Brain pericyte (primary cell): ENCODE results near the gene FAM107B.

Experiments used
- DNase-seq: peaks from one replicate; pipeline ENCODE4 v3.0.0-alpha.2; 2012; ENCODE audit warnings: low read depth, low spot score

Gene FAM107B

DNA sequence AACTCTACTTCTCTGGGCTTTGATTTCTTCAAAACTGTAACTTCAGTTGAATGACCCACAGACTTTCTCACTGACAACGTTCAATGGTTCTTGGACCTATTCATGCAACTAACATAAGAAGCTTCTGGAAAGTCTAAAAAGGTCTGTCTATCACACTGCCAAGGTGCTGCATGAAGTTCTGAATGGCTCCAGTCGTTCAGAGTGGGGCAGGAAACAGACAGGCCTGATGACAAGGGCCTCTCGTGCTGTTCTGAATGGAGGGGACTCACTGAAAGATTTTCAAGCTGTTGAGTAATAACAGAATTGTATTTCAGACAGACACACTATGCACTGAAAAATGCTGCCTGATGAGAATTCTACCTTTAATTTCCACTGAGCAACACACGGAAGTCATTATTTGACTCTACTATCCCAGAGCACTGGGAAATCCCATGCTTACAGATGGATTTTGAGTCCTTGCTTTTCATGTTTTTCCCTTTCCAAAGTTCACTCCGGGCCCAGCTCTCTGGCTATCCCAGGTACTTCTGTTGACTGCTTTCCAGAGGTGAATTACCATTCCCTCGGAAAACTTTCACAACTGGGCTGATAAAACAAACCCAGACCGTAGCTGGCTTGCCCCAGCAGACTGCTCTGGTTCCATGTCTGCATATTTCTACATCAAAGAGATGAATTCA, 239.1 kb downstream of the FAM107B start:
- DNase-seq: no peak

DNA sequence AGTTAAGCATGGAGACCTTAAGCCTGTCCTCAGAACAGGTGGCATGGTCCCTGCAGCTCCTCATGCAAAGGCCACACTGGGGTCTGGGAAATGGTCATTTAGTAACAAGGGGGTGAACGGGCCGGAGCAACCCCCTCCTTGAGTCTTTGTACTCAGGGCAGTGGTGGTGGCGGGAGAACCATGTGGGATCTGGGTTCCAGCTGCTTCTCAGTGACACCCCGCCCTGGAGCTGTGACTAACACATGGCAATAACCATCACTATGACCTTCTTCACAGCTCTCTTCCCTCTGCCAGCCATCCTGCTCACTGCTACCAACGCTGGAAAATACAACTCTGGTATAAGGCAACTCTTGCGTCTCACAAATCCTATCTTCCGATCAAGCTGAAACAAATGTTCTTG, 240.5 kb downstream of the FAM107B start:
- DNase-seq: no peak

DNA sequence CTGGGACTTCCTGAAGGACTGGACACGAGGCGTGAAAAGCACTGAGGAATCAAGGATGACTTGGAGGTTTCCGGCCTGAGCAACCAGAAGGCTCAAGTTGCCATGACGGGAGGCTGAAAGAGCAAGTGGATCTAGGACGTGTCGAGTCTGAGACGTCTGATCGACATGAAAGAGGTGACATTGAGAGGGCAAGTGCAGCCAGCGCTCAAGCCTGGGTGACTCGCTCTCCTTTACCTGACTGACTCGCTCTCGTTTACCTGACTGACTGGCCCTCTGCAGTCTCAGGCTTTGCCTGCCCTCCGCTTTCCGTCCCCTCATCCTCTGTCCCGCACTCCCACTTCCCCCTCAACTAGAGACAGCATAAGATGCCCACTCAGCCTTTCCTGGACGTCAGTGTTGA, 241.4 kb downstream of the FAM107B start:
- DNase-seq: no peak

DNA sequence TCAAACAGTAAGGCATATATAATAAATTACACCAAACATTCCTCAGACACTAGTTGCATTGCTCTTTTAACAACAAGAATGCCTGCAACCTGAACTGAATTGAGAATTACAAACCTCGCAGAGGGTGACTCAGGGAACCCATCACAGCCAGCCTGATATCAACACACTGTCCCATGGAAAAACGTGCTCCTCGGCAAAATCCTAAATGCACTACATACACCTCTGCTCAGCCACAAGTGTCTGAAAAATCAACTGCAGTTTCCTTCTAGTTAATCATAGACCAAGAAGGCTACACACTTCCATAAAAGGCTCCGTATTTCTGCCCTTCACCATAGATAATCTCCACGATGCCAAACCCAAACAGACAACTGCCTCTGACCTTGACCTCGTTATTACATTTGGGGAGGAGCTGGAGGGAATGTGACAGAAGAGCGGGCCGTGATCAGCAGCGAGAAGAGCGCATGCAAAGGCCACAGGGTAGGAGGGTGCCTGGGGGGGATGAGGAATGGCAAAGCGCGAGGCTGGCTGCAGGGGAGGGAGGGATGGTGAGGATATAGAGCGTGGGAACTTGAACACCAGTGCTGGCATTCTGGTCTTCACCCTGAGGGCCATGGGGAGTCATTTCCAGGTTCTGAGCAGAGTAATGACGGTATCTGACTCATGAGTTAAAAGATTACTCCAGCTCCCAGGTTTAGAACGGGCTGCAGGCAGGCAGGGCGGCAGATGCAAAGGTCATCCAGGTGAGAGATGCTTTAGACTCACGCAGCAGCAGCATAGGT, 242.0 kb downstream of the FAM107B start:
- DNase-seq: no peak

DNA sequence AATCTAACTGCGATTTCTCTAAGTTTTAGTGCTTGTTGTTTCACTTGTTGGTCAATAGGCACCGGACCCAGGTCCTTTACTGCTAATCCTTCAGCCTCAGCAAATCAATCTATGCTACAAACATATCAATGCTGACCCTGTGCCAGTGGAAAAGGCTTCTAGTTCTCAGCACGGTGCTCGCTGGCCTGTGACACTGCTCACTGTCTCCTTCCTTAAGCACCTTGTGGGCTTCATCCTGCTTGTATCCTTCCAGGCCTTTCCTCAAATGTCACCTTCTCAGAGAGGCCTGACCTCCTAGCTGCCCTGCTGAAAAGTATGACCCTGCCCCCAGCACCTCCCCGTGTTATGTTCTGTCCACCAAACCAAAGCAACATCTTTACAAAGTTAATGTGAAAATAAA, 242.7 kb downstream of the FAM107B start:
- DNase-seq: no peak

DNA sequence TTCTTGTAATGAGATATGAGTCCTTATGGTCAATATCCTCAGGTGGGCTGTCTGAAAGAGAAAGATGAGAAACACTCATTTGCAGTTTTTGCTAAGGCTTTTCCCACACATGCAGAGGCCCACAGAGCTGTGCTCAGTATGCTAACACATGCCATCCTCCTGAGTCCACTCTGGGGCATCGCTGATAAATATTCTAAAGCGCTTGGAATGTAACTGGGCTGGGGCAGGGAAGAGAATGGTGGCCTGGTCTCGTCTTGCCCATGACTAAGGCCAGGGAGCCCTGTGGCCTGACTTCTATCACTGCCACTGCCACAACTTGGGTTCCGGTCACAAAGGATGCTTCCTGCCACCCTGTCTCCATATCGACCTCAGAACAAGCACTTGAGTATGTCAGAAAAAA, 244.2 kb downstream of the FAM107B start:
- DNase-seq: no peak

DNA sequence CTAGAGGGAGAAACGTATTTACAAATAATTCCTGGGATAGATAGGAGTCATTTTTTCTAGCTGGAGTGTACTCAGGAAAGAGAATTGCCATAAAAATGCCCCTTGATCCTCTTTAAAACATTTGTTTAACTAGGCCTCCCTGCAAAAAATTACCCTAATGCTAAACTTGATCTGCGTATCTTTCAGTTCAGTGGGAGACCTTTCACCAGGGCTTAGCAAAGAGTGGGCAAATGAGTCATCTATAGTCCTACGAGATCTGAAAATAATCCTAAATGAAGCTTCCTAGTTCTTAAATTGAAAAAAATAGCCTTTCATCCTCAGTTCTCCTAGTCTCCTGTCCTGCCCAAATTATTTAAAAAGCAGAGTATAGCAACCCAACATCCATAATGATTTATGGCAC, 245.3 kb downstream of the FAM107B start:
- no peak for DNase-seq

DNA sequence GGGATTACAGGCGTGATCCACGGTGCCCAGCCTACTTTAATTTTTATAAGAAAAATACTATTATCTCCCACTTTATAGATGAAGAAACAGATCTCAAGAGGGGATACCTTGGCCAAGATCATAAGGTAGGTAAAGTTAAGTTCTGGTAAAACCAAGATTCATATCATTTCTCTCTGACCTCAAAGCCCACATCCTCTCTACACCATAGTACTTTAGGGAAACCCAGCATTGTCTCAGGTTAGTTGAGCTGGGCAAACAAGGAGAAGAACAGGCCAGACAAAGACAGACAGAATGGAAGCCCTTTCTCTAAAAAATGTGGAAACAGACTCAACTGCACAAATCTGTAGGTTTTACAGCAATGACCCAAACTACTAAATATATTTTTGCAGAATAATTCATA, 246.2 kb downstream of the FAM107B start:
- no peak for DNase-seq

DNA sequence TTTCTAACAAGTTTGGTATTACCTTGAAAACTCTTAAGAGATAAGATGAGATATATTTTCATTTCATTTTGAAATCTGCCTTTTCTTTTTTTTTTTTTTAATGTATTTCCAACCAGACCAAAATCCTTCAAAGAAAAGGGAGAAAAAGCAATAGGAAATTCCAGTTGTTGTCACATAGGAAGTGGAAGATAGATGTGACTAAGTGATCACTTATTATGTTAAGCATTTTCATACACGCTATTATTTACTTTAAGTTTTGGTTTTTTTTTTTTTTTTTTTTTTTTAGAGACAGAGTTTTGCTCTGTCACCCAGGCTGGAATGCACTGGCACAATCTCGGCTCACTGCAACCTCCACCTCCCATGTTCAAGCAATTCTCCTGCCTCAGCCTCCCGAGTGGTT, 246.8 kb downstream of the FAM107B start:
- no peak for DNase-seq

DNA sequence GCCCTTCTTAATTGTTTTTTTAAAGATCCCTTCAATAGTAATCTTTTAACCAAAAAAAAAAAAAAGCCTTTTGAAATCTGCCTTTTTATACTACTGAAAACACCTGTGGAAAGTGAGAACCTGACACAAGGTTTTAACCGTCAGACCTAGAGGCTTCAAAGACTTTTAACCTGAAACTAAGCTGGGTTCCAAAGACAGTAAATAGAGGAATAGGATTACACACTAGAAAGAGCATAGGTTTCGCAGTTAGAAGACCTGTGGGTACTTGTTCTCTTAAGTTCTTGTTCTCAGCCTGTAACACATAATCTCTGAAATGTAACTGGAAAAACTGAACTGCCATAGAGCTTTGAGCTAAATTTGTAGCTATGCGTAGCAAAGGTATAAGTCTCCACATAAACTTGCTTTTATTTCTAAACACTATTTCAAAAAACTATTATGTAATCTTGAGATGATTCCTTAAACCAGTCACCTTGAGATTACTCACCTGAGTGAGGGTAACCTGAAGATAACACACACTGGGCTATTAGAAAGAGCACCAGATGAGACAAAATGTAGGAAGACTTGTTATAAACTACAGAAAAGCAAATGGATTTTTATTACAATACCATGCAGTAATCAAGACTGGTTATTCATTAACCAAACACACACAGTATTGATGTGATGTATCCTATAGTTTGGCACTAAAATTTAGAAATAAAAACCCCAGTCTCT, 247.4 kb downstream of the FAM107B start:
- DNase-seq: no peak

DNA sequence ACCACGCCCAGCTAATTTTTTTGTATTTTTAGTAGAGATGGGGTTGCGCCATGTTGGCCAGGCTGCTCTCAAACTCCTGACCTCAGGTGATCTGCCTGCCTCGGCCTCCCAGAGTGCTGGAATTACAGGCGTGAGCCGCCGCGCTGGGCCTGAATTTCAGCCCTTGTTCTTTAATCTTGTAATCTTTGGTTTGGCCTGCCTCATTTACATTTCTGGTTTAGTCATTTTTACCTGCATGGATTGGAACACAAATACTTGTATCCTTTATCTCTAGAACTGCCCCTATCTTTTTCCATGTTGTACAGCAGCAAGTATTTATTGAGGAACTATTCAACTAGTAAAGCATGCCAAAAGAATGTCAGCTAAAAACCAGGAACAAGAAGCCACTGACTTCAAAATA, 248.4 kb downstream of the FAM107B start:
- DNase-seq: no peak

DNA sequence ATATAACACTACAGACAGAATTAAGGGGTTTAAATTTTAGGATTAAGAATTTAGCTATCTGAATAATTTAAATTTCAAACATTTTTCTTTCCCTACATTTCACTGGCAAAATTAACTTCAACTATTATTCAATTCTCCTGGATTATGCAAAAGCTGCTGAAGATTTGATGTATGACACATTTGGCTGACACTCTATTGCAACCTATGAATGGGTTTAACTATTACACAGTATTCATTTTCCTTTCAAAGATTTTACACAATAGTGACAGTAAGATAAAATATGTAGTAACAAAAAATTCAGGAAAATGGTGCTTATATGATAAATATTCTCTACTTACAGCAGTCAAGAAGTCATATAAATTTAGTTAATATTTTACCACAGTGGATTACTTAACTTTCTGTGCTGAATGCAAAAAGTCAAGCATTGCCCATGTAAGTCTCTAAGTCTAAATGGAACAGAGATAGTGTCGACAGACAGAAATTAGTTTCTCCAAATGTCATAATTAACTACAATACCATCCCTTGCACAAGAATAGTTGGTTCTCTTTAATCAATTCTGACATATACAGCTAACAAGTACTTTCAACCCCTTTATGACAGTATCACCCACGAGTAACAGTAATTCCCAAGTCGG, 249.9 kb downstream of the FAM107B start:
- DNase-seq: no peak

DNA sequence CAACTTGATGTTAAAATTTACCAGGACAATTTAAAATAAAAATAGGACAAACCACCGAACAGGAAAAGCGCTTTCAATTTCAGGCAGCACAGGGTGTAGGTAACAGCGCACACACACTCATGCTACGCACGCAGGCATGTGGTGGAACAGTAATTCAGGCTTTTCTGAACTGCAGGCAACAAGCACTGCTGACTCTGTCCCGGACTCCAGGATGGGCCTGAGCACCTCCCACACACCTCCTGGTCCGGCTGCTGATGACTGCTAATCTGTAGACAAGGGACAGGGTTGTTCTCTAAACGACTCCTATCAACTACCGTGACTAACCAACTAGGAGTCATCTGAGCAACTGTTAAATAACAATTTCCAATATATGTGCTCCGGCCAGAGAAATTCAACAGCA, 251.4 kb downstream of the FAM107B start:
- no peak for DNase-seq

DNA sequence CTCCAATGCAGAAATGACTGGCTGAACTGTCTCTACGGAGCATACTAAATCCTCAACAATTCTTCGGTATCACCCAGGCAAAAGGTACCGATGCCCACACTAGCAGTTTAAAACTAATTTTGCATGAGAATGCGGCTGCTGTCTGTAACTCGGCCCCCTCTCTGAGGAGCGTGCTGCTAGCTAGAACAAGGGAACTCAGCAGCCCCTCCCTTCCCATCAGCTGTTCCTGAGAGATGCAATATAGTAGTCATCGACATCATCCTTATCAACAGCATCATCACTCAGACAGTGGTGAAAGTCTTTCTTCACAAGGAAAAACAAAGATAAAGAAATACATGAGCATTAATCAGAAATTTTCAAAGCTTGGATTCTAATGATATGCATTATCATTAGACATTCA, 254.9 kb downstream of the FAM107B start:
- no peak for DNase-seq

DNA sequence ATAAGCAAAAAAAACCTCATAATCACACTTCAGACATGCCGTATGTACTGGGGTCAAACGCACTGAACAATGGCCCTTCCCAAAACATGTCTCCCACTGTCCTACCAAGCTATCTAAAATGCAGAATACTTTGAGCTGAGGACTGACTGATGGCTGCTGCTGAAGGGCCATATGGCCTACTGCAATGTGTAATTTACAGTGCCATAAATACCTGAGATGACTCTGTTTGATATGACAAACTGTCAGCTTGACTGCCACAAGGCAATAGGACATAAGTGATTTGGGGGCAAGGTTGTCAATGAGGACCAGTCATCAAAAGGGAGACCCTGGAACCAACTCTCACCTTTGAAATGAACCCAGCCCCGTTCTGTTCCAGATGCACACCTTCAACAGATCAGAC, 256.5 kb downstream of the FAM107B start:
- DNase-seq: no peak

DNA sequence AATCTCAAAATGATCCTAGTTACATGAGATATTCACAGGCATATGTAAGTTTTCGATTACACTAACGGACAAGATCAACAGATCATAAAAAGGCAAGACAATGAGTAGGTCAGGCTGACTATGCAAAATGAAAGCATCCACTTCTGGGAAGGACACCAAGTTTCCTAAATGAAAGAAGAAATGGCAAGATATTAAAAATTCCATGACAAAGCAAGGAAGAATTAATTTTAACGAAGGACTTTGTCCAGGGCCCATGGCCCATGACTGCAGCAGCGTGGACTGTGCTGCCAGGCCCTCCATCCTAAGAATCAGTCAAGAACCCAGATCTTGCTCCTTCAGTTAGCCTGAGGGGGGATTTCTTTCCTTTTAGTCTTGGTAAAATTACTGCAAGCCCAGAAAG, 261.6 kb downstream of the FAM107B start:
- no peak for DNase-seq

DNA sequence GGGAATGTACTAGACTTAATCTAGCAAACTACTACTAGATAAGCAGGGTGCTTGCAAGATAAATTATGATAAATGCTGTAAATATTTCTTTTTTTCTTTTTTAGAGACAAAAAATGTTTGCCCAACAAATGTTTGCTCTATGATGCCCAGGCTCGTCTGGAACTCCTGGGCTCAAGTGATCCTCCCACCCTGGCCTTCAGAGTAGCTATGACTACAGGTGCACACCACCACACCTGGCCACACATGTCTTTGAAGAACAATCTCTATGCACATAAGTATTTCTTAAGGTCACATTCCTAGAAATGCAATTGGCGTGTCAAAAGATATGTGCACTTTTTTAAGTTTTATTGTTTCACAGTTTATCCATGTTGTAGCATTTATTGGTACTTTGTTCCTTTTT, 264.4 kb downstream of the FAM107B start:
- DNase-seq: no peak

DNA sequence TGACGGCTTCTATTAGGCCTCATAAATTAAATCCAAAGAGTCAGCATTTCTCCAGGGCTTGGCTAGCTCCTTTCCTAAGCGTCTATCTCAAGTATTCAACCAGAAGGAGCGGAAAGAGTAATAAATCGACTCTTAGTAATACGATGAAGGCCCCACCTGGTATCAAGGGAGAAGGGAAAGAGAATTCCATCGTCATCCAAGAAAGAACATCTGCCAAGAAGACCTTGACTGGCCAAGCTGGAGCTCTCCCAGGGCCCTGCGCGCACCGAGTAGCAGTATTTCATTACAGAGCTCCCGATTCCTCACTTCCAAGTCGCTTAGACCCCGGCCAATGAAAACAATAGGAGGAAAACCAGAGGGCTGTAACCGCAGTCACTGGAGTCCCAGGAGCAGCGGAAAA, 266.0 kb downstream of the FAM107B start:
- DNase-seq: no peak

DNA sequence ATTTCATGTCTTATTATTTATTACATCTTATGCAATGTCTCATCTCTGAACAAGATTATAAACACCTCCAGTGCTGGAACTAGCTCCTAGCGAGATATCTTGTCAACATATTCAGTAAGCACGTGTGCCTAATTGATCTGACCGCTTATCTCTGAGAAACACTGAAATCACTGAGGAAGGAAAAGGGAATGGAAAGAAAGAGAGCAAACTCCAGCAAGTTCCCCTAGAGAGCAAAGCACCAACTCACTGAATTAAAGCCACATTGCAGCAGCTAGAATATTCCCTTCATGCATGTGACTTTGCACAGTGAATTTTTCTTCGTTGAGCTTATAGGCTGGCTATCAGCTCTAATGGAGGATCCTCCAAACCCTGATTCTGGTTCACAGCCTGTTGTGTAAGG, 266.9 kb downstream of the FAM107B start:
- DNase-seq: no peak

DNA sequence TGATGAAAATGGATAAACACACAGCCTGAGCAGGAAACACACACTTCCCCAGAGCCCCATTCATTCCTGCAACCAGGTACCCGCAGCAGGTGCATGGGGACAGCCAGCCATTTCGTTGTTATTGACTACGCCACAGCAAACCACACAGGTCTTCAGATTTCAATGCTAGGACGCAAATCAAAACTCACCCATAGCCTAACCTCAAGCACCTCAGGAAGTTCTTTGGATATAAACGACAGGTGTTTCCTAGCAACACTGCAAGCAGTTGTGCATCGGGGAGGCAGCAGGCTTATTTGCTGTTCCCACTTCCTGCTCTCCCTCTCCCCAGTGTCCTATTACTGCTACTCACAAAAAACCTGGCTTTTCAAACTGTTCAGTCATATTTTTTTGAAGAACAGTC, 267.5 kb downstream of the FAM107B start:
- DNase-seq: no peak

DNA sequence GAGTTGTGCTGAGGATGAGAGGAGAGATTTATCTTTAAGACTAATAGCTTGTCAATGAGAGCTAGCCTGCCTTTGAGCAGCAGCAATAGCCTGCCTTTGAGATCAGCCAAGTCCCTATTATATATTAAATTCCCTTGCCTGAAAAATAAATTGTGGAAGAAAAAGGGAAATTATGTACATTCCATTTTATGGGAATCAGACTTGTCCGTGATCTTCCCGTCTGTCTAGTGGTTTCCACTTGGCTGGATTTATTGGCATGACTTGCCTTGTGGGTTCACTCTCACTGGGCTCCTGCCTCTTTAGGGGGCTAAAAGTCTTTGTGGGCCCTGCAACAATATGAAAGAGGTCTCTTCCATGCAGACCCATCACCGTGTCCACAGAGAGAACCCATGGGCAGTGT, 272.3 kb downstream of the FAM107B start:
- DNase-seq: no peak

DNA sequence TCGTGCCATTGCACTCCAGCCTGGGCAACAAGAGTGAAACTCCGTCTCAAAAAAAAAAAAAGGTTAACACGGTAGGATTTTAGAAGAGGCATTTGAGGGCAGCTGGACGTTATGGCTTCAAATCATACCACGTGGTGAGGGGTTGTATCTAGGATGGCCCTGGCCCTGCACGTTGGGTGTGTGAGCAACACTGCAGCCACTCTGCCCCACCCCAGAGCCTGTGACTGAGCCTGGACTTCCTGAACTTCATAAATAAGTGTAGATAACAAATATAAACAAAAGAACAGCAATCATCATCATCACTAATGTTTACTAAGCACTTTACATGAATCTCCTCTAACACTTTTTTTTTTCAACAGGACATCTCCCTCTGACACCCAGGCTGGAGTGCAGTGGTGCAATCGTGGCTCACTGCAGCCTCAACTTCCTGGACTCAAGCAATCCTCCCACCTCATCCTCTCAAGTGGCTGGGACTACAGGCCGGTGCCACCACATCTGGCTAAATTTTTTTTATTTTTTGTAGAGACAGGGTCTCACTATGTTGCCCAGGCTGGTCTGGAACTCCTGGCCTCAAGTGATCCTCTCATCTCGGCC, 274.4 kb downstream of the FAM107B start:
- no peak for DNase-seq
